Left forelimb (tissue), 1 donor: ENCODE results near the gene HPN.
"Not testable (repeated sequence)": the region's sequence is repeated elsewhere in the genome, so short reads cannot be mapped to it uniquely, and the experiment has no call there.

Experiments used
- DNase-seq: peaks from one replicate; pipeline ENCODE4 v3.0.0-alpha.2; 2018; ENCODE audit warnings: low spot score

The HPN gene

GRCh38 chr19:35009424-35010415, 31.8 kb upstream of the HPN start:
- no peak for DNase-seq

DNA sequence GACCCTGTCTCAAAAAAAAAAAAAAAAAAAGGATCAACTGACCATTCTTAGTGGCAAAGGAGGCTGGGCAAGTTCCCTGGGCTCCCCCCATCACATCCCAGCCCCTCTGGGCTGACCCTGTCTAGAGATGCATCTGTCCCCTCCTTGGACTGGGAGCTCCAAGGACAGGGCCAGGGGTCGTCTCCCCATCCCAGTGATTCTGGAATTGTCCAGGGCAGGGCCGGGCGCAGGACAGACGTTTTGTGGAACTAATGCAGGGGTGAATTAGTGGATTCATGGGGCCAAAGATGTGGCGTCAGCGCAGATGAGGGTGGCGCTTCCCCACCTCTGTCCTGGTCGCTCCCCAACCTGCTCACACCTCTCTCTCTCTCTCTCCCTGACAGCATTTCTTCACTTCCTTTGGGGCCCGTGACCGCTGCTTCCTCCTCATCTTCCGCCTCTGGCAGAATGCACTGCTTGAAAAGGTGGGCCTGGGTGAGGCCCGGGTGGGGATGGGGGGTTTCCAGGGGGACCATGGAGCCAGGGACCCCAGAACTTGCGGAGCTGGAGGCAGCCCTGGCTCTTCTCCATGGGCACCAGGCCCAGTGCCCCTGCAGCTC, 30.3 kb upstream of the HPN start:
- no peak for DNase-seq

GRCh38 chr19:35011737-35012682, 29.5 kb upstream of the HPN start:
- no peak for DNase-seq

GRCh38 chr19:35013041-35013819, 28.3 kb upstream of the HPN start:
- DNase-seq = peak; percentile 80

DNA sequence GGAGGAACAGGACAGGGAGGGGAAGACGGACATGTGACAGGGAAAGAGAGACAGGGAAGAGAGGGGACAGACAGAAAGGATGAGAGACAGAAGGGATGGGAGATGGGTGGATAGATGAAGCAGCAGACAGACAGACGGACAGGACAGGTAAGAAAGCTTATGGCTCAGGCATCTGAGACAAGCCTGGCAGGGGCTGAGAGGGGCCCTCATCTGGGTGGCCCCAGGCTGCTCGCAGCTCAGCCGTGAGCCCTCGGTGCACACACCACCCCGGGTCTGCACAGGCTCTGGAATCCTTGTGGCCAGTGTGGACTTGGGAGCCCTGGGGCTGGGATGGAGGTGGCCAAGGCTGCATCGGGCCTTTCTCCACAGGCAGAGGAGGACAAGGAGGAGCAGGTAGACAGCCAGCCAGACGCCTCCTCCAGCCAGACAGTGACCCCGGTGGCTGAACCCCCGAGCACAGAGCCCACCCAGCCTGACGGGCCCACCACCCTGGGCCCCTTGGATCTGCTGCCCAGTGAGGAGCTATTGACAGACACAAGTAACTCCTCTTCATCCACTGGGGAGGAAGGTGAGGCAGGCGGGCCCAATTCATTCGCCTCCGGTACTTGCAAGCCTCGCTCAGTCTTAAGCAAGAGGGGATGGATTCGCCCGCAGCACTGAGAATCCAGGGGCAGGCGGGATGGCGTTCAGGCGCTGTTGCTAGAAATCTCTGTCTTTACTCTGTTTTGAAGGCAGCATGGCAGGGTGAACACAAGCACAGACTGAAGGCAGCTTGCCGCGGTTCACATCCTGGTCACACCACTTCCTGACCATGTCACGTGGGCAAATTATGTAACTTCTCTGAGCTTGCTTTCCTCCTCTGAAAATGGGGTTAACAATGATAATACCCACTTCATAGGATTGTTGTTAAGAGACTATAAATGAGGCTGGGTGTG, 27.4 kb upstream of the HPN start:
- DNase-seq = no peak

DNA sequence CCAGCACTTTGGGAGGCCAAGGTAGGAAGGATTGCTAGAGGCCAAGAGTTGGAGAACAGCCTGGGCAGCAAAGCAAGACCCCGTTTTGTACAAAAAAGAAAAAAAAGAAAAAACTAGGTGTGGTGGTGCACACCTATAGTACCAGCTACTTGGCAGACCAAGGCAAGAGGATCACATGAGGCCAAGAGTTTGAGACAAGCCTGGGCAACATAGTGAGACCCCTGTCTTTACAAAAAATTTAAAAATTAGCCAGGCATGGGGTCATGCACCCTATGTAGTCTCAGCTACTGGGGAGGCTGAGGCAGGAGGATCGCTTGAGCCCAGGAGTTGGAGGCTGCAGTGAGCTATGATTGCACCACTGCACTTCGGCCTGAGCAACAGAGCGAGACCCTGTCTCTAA, 26.7 kb upstream of the HPN start:
- not testable (repeated sequence) for DNase-seq

DNA sequence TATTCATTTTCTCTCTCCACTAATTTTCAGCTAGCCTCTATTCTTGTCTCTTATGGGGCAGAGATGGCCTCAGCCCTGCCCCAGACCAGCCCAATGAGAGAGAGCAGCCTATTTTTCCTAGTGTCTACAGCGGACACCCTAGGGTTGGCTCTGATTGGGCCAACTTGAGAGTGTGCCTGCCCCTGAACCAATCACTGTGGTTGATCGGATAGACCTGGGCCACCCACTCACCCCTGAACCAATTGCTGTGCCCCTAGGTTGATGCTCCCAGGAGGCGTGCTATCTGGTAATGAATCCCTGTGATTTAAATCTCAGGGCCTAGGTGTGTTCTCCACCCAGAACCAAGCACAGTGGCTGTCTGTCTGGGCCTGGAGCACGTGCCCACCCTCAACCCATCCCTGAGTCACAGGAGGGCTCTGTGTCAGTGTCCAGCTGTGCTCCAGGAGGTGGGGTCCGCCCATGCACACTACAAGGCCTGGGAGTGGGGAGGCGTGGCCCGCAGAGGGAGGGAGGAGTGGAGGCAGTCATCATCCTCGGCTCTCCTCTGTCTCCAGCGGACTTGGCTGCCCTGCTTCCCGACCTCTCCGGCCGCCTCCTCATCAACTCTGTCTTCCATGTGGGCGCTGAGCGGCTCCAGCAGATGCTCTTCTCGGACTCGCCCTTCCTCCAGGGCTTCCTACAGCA, 26.1 kb upstream of the HPN start:
- no peak for DNase-seq

- no peak for DNase-seq
Measured at GRCh38 chr19:35015954-35016351, 25.6 kb upstream of the HPN start.

DNA sequence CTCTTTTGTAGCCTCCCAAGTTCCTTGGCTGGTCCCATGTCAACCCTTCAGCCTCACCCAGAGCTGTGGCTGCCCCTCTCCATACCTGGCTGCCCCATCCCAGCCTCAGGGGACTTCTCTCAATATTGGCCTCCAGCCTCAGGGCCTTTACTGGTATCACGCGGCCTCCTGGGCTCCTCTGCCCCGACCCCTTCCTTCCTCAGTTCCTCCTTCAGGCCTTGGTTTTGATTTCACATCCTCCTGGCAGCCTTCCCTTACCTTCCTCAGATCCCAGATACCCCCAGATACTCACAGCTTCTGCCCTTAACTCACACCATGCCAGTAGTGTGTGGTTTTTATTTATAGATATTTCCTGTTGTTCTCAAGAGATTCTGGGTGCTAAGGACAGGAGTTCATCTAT, 24.0 kb upstream of the HPN start:
- DNase-seq = no peak

DNA sequence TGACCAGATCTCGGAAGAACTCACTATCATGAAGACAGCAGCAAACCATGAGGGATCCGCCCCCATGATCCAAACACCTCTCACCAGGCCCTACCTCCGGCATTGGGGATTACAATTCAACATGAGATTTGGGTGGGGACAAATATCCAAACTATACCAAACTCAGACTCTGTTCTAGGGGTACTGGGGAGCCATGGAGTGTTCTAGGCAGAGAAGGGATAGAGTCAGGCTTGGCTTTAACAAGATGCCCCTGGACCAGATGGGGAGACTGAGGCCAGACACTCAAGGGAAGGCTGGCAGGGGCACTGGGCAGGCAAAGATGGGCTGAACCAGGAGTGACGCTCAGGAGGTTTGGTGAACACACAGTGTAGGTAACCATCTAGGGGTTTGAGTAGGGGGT, 23.1 kb upstream of the HPN start:
- no peak for DNase-seq

DNA sequence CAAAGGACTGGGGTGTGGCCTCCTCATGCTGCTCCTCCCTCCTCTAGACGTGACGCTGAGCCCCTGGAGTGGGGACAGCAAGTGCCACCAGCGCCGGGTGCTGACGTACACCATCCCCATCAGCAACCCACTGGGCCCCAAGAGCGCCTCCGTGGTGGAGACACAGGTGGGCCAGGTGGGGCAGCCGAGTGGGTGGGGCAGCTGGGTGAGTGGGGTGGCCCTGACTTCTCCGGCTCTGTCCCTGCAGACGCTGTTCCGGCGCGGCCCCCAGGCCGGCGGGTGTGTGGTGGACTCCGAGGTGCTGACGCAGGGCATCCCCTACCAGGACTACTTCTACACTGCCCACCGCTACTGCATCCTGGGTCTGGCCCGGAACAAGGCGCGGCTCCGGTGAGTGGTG, 22.4 kb upstream of the HPN start:
- DNase-seq = no peak

DNA sequence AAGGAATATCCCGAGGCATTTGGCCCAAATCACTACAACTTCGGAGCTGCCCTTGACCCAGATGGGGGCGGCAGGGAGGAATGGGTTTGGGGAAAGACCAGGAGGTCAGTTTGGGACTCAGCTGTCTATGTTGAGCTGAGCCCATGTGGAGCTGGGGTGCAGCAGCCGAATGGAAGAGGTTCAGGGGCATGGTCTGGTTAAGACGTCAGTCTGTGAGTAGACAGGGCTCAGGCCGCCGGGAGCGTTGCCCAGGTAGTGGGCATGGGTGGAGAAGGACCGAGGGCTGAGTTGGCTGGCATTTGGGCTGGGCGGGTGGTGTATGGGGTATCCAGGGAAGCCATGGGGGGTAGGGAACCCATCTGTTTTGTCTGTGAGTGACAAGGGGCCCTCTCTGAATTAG, 20.5 kb upstream of the HPN start:
- DNase-seq = no peak

DNA sequence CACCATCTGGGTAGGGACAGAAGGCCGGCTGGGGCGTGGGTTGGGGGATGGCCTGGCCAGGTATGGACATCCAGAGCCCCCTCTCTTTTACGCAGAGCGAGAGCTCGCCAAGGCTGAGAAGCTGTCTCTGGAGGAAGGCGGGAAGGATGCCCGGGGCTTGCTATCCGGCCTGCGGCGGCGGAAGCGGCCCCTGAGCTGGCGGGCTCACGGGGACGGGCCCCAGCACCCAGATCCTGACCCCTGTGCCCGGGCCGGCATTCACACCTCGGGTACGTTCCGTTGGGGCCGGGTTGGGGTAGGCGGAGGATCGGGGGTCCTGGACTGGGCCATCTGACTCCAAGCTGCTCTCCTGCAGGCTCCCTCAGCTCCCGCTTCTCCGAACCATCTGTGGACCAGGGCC, 19.9 kb upstream of the HPN start:
- no peak for DNase-seq

DNA sequence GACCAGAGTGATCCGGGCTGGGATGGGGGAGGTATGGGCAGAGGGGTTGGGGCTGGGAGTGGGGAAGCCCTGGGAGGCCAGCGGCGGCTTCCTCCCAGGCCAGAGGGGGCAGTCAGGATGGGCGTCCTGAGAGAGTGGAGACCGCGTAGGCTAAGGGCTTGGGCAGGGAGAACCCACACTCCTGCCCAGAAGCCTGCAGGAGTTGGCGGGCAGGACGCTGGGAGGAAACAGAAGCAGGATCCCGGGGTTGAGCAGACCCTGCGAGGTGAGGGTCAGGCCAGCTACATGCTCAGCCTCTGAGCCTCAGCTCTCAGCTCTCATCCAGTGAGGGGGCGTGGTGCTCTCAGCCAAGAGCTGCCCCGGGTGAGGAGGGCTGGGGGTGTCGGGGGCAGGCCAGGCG, 19.1 kb upstream of the HPN start:
- DNase-seq = no peak

- no peak for DNase-seq
Measured at GRCh38 chr19:35023428-35023827, 18.1 kb upstream of the HPN start.

- DNase-seq = no peak
Measured at GRCh38 chr19:35024095-35024494, 17.4 kb upstream of the HPN start.

GRCh38 chr19:35025969-35026368, 15.6 kb upstream of the HPN start:
- DNase-seq = no peak

DNA sequence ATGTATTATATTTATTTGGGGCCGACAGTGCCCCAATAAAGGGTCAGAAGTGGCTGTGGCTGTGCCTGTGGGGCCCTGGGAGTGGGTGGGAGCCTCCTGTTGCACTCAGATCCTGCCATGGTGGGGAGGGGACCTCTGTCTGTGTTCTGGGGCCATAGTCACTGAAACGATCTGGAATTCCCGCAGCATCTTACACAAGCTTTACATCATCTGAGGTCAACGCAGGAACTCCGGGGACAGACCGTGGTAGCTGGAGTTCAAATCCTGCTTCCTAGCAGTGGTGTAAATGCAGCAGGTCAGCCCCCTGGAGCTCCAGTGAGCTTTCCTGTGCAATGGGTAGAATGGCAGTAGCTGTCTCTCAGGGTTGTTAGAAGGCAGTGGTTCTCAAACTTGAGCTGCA, 15.1 kb upstream of the HPN start:
- DNase-seq = no peak

- DNase-seq = no peak
Measured at GRCh38 chr19:35027009-35027408, 14.5 kb upstream of the HPN start.
